ENCODE data around the gene MICAL3.

The MICAL3 gene

DNA sequence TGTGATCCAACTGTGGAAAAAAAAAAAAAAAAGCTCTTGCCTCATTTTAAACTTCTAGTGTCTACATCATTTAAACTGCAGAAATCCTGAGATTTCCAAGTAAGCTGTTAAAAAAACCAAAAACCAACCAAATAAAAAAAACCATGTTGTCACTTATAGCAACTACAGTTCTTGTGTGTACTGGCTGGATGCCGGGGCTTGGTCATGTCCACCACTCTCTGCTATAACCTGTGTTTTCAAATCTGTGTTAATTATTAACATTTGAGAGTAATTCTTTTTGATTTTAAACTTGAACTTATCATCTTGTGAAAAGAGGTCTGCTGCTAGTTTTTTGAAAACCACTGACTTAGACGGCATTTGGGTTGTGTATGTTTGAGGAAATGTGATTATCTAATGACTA is 217.9 kb downstream of the MICAL3 start:
- no peak for DNase-seq

DNA sequence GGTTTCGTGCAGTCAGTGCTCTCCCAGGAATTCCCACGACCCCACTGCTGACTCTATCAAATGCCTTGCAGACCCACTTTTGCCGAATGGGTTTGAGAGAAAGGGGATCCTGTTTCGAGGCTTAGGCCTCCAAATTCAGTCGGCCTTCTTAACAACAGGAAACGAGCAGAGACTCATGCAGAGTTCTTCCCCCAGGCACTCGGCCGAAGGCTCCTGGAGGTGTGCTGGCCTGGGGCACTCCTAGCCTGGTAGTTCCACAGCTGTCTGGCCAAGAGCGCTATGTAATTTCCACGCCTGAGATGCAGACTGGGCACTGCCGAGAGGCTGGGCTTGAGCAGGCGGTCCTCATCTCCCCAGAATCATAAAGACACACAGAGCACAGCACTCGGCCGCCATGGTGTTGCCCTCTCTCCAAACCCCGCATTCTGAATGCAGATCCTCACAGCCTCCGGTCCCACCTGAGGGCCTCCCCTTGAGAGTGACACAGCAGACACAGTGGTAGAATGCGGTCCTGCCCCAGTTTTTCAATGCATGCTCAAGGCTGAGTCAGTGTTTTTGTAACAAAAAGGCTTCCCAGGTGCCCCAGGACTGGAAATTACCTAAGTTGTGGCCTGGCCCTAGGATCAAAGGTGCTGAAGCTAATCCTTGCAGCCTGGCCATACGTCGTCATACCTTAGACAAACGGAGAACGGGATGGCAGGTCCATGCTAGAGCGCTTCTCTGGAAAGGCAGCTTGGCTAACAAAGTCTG is 219.9 kb downstream of the MICAL3 start:
- DNase-seq, result no peak

DNA sequence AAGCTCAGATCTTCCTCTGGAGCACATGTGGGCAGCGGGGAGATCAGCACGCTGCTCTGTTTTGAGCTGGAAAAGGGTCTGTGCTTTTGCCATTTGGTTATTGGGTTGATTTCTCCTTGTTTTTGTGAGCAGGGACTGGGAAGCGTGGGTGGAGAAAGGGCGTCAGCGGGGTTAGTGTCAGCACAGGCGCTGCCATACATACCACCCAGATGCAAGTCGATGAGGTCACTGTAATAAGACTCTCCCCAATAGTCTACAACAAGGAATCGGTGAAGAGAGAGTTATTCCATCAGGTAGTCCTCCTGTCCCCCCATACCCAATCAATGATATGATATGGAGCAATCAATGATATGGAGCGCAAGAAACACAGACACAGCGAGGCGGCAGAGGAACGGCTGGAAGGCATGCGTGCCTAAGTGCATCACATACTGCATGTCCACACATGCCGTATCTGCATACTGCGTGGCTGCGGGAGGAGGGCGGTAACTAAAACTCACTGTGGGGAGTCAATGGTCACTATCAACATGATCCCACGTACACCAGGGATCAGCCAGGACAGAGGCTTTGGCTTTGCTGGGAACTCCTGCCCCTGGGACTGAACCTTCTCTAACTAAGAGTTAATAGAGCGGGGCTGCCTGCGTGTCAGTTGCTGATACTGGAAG is 220.6 kb downstream of the MICAL3 start:
- DNase-seq, result no peak

DNA sequence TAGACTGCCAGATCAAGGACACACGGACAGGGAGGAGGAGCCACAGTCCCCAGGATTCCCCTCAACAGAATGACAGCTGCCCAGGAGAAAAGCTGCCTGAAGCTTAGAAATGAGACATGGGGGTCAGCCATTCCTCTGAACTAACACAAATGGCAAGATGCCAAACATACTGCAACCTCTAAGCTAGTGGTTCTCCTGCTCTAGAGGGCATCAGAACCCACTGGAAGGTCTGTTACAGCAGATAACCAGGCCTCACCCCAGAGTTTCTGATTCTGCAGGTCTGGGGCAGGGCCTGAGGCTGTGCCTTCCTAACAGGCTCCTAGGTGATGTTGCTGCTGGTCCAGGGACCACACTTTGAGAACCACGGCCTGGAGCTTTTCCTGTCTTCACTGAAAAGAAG is 221.5 kb downstream of the MICAL3 start:
- no peak for DNase-seq

DNA sequence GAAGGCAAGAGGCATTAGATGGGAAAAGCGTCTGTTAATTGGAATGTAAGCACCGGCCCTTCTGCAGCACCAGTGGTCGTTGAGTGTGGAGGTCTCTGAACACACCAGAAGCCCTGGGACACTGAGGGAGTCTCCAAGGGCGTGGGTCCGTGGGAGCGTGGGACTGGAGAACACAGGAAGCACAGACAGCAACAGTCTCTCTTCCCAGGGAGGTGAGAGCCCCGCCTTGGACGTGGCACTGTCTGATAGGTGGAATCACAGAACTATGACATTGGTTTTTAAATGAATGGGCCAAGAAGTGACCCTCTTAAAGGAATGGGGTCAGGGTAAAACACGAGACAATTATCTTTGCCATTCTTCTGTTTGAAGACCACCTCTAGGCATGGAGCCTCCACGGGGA is 221.9 kb downstream of the MICAL3 start:
- DNase-seq, result no peak

DNA sequence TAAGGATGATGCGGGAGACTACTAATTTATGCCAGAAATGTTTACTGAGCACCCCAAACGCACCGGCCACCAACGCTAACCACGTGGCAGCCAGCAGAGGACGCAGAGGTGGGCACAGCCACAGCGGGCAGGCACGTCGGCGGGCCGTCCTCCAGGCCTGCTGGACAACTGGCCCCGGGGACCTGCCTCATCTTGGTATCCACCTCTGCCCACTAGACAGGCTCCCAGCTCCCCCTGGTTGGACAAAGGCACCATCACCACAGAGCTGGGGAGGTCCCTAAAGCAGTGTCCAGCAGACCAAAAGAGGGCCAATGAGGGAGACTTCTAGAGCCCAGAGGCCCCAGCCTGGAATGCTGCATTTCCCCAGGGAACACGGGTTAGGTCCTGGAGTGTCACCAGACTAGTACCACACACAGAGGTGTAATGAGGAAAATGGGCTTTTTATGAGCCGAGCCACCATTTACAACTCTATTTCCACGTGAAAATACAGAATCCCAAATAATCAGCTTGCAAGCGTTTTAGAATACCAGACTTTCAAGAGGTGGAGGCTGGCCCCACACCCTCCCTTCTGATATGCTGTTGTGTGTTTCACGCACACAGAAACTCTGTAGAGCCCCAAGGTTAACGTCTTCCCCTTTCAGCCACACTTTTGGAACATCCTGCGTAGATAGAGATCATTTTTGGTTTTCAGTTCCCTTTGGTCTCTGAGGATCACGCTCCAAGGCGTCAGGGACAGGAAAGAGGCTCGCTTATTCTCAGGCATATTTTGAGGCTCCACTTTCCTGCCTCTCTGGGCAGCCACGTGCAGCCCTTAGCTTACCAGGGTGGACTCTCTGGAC is 226.4 kb downstream of the MICAL3 start:
- no peak for DNase-seq

DNA sequence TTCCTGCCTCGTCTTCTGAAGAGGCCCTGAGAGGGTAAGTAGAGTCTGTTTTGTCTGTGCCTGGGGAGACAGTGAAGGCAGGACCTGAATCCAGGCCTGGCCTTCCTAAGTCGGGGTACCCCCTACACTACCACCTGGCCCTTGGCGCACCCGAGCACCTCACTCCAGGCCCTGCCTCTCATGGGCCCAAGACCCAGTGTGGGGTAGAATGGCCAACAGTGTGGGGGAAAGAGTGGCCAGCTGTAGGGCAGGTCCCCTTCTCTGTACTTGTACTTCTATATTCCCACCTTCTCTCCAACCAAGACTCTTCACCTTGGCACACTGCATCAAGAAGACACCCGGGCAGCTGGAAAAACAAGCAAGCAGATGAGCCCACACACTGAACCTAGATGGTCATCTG is 227.7 kb downstream of the MICAL3 start:
- DNase-seq, result no peak

DNA sequence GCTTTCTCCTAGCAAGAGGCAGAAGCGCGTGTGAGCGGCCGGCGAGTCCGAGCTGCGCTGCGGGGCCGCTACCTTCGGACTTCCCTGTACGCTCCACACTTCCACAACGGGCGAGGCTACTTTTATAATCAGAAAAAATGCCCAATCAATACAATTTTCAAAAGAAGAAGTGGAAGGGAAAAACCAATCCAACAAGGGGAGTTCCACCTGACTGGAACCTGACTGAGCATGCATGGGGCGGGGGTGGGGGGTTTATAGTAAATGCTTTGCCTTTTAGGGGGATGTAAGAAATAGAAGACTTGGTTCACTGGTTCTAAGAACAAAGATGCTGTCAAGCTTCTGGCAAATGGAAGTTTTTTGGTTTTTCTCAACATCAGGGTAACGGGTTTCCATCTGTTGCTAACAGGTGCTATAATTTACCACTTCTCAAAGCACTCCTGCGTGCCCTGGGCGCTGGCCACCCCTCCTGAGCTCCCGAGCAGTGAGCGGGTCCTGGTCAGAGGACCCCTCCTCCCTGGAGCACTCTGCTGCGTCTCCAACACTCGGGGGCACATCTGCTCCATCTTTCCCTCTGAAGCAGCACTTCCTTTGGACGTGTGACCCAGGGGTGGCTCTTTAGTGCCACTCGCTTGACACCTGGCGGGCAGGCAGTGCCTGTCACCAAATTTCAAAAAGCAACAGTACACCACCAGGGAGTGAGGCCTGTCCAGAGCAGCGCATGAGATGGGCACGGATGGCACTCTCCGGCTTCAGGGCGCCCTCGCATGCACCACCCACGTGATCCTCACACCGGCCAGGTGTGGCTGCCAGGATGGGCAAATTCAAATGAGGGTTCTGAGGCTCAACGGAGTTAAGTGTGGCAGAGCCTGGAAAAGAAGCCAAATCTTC is 228.5 kb downstream of the MICAL3 start:
- no peak for DNase-seq

DNA sequence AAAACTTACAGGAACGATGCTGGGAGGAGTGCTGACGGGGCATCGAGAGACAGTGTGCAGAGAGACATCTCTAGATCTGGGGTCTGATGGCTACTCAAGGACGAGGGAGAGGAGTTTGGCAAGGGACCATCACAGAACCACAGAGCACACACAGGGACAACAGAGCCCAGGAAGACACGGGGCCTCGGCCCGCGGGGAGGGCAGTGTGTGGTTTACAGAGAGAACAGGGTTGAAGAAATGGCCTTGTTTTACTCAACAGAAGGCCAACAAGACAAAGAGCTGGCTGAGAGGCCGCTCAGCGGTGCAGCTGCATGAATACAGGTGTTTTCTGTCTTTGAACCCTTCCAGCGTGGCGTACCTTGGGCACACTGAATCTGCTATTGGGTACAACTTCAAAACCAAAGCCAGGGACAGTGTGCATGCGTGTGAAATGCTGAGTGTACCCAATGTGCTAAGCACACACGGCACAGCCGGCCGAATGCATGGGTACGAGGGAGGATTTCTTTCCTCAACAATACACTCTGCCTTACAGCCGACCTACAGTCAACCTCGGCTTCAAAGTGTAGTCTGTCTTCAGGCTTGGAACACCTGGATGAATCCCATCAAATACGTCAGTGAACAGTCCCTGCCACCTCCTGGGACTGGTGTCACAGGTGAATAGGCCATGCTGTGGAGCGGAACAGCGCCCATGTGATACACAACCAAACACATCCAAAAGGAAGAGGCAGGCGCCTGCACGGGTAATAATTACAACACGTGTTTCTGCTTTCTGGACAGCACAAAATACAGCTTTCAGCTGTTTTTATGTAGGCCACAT is 229.4 kb downstream of the MICAL3 start:
- DNase-seq, result no peak

DNA sequence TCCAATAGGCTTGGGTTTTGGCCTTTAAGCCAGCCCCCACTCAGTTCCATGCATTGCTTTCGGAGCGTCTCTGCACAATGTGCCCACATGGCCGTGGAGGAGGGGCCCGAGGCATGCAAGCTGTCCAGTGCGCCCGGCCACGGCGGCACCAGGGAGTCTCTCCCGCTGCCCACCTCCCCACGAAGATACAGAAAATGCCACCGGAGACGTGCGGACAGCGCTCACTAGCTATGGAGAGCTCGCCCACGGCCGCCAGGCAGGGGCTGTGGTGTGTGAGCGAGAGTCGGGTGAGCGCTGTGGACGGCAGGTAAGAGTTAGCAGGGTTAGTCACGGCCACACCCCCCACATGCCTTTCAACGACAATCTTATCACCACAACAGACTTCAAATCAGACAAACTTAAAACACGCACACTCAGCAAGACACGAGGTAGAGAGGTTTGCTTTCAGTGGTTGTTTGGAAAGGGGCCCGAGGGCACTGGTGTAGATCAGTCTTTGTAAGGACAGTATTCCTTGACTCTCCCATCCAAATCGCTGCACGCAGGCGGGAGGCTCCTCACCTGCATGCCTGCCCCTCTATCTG is 231.4 kb downstream of the MICAL3 start:
- no peak for DNase-seq

DNA sequence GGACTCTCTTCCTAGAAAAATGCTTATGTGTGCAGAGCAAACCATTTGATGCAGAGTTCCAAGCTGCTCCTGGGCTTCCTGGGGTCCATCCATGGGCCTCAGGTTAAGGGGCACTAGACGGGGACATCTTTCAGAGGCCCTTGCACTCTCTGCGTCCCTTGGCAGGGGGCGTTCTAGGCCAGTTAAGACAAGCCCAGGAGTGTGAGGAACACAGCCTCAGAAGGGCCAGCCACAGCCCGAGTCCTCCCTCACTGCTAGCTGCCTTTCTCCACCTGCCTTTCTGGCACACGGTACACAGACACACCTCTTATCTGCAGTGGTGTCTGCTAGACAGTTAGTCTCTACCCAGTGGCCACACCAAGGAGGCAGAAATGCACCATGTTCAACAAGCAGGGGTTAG is 232.1 kb downstream of the MICAL3 start:
- DNase-seq, result no peak

DNA sequence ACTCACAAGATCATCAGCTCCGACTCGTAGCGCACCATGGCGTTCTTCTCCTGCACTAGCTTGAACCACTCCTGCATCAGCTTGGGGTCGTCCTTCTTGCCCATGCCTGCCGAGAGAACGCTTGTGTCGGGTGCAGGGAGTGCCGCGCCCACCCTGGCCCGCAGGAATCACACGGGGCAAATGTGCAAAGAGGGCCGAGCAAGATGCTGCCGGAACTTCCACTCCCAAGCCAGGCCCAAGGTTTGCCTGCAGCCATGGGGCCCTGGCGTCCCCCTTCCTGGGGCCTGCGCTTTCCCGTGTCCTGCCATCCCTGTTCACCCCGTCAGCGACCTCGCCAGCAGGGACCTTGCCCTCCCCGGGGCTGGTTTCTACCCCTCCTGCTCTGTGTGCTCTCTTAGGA is 233.2 kb downstream of the MICAL3 start:
- no peak for DNase-seq

DNA sequence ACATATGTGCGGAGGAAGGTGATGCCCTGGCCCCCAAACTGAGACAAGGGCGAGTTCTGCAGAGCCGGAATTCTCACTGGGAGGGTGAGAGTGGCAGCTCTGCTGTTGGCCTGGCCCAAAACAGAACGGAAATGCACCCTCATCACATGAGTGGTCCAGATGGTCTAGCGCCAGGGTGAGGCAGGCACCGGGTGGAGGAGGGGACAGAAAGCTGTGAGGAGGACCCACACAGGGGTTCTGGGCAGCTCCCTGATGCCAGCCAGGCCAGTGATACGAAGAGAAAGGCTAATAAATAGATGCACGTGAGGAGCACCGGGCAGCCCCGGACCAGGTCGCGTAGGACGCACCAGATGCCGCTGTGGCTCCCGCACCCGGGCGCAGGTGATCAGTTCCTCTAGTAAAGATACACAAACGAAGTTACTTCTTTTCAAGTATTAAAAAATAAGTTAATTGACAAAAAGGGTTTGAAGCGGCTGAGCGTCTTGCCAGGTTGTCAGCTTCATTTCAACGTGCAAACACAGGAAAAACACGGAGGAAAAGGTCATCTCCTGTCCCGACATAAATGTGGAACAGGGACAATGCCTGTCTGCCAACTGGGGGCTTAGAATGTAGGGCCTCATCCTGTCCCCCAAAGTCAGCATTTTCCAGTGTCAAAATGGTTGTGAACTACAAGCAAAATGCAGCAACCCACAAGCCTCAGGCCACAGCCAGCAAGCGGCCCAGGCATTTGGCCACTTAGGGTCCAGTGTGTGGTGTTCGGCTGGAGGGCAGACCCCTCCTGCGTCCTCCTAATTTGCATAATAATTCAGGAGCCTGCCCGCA is 234.8 kb downstream of the MICAL3 start:
- no peak for DNase-seq

DNA sequence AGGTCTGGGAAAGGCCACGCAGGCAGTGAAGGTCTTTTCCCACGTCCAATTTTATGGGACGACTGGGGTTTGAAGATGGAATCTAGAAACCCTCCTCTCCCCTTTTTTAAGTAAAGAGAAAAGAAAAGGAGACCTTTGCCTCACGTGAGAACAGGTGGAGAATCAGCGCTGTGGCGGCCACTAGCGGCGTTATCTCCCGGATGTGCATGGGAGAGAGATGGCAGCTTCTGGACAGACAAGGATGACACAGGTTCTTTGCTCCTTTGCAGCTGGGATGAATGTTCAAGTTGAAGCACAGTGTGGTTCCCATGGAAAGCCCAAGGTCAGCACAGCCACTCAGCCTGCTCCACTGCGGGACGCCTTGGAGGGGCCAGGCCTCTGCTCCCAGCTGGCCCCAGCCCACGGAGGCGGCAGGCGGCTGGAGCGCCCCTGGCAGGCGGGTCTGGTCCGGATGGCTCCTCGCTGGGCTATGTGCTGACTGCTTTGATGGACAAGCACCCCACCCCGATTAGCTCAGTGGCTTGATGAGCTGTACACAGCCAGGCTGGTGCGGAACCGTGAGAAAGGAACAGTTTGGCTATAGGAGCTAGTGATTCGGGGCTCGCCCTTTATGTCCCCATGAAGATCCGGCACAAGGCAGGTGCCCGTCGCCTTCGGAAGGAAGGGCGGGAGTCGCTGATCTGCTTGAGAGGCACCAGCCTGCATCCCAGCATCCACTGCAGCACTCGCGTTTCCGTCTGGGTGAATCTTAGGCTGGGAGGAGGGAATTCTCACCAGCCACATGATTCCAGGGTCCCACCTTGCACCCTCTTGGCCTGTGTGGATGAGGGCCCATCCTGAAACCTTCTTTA is 235.6 kb downstream of the MICAL3 start:
- no peak for DNase-seq

DNA sequence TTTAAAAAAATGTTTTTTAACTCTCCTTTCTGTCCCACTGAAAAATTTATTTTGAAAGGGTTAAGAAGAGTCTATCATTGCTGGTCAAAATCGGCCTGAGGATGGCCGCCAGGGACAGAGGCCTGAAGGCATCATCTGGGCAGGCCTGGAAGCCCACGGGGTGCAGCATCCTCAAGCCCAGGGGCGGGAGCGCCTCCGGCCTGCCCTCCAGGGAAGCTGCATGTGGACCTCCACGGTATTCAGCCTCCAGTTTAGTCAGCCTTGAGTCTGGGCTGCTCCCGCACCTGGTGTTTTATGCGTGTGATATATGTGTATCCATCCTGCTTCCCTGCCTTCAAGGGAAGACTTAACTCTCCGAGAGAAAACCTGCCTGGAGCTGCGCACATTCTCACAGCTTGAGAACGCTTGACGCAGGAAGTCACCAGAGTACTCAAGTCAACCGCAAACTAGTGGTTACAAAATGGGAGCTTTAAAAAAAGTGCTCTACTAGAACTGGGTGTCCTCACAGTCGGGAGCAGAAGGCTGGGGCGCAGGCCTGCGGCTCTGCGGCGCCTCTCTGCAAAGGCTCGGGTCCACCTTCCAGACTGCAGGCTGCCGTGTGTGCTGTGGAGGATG is 236.5 kb downstream of the MICAL3 start:
- no peak for DNase-seq

DNA sequence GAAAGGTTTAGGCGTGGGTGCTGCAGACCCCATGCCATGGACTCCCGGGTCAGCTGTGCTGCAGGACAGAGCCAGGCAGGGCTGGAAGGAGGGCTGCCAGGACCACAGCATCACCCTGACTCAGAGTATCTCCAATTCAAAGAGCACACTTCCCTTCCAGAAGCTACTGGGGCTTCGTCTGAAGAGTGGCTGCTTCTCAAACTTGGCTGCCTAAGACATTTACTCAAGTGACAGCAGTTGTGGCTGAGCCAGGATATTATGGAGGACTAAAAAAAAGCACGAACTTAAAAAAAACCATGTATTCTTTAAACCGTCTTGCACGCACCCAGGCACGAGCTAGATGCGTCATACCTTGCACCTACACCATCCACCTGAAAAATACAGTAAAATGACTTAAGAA is 237.1 kb downstream of the MICAL3 start:
- DNase-seq, result no peak

DNA sequence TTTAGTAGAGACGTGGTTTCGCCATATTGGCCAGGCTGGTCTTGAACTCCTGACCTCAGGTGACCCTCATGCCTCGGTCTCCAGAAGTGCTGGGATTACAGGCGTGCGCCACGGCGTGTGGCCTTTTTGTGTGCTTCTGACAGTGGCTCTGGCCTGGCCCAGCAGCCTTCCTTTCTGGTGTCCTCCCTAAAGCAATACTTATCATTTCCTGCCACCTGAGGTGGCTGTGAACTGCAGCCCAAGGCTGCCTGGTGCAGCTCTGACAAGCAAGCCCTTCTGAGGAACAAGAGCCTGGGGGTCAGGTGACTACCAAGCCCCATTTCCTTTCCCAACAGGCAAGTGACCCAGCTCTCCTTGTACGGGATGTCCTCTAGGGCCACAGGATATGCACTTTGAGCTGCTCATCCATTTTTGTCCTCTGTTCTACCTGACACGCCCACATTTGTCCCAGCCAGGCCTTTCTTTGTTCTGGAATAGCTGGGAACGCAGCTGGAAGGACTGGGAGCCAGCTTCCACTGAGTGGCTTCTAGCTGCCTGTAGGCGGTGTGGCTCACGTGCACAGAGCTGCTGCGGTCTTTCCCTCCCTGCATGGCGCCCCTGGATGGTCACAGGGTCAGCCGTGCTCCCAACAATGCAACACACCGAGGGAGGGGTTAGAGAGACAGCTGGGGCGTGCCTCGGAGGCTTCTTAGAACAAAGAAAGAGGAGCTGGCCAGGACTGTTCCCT is 237.8 kb downstream of the MICAL3 start:
- DNase-seq, result no peak

All from activated CD8-positive, alpha-beta memory T cell treated with anti-CD3 and anti-CD28 coated beads for 24 hours (primary cell).